GM19193 (cell line): ENCODE results near the gene FOXP1.

Source experiments
- POLR2A ChIP-seq: IDR thresholded peaks from 4 replicates; pipeline ENCODE4 v1.6.1; 2011; ENCODE audit not compliant: insufficient read depth, insufficient read length; ENCODE audit errors: extremely low read depth

Gene FOXP1

DNA sequence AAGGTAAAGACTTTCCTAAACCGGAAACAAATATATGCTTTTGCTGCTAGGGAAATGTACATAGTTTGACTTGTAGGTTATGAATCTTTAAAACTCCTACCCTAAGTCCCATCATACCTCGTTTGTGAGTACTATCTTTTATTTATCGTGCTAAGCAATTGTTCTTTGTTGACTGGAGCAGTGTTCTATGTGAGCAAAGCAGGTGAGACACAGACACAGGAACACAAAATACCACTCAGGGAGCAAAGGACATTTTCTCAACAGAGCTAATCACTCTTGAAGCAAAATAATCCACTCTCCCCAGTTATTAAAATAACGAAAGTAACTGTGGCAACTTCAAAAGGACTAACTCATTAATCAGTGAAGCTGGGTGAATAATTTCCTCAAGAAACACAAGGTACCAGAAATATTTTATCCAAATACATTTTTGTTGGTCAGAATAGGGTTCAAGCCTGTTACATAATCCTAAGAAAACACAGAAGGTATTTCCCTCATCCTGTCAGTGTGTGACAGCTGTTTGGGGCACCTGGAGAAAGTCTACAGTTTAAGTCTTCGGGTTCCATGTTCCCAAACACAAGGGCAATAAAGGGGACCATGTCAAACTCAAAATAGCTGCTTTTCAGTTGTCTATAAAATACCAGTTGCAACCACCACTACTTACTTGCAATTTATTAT is 407.7 kb downstream of the FOXP1 start:
- TF ChIP-seq POLR2A: no peak

- no peak for TF ChIP-seq POLR2A
Measured at GRCh38 chr3:71172951-71173350, 410.6 kb downstream of the FOXP1 start.

- TF ChIP-seq POLR2A: no peak
Measured at GRCh38 chr3:71172189-71172588, 411.3 kb downstream of the FOXP1 start.

DNA sequence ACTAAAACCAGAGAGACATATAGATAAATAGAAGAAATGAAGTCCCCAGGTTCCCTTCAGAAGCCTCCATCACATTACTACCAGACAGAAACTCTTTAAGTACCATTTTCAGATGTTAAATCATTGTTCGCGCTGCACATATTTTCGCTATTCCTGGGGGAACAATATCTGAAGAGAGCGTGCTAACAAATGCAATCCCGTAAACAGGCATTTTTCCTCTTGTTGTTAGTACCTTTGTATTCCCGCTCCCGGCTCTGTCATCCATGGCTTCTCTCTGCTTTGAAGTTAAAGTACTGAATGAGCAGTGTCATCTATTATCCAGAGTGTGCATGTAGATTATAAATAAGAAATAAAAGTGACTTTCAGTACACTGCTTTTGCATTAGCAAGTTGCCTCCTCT is 412.3 kb downstream of the FOXP1 start:
- TF ChIP-seq POLR2A: no peak

GRCh38 chr3:71168880-71169411 is 414.6 kb downstream of the FOXP1 start:
- TF ChIP-seq POLR2A: no peak

DNA sequence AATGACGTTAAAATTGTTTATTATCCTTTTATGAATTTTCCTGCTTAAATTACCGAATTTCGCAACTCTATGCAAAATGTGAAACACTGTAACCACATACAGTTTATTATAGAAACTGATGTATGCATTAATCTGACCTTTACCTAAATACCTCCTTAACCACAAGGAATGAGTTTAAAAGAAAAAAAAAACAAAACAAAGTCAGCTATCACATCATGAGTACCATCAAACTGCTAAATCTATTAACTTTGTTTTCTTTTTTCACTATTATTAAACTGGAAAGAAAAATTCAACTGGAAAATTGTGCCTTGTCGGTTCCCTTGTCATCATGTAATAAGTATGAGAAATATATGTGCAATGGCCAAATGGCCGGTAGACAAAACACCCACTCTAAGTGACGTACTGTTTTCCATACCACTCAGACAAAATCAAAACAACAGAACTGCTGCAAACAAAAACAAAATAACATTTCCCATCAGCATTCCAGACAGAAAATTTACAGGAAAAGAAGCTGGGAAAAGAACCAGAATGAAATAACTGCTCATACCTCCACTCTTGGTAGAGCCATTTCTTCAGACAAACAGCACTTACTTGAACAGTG is 415.3 kb downstream of the FOXP1 start:
- TF ChIP-seq POLR2A: no peak

- TF ChIP-seq POLR2A: no peak
Measured at GRCh38 chr3:71166339-71167240, 416.9 kb downstream of the FOXP1 start.

- TF ChIP-seq POLR2A: no peak
Measured at GRCh38 chr3:71164881-71165280, 418.6 kb downstream of the FOXP1 start.

DNA sequence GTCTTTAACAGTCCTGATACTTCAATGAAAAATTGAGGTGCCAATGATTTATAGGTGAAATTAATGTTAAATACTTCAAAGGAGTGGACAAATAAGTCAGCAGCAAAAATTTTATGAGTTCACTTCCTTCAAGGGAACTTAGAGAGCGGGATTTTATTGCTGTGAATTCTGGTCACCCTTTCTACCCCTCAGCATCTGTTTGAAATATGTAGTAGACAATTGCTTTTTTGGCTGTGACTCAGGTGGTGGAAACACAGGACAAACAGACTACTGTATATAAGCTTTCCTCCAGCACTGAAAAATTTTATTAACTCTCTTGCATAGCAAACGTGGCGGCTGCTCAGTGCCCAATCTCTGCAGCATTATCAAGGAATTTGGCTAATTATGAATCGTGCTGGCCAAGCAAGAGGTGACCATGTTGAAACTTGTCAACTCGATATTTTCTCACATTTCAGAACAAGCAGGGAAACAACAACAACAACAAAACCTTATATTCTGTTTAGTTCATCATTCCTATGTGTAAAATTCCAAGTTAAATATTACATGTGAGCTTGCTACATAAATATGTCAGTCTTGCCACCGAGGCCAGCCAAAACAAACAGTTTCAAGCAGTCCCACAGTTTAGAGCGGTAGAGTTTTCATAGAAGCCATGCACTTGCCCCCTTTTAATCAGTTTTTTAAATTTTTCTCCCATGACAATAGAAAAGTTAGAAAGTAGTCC is 420.2 kb downstream of the FOXP1 start:
- TF ChIP-seq POLR2A: no peak

DNA sequence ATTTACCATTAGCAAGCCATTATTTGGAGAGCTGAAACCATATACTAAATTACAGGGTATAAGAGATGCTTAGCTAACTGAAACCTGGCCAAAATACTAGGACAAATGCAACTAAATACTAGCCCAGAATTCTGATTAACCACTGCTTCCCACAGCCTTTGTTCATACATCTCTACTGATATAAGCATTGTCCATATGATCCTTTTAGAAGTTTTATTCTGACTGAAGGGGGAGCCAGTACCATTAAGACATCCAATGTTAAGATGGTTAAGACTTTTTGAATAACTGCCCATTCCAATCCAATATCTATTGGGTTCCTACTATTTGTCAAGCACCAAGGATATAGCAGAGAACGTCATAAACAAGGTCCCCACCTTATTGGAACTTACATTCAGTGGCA is 421.3 kb downstream of the FOXP1 start:
- no peak for TF ChIP-seq POLR2A

- no peak for TF ChIP-seq POLR2A
Measured at GRCh38 chr3:71160785-71161546, 422.6 kb downstream of the FOXP1 start.

DNA sequence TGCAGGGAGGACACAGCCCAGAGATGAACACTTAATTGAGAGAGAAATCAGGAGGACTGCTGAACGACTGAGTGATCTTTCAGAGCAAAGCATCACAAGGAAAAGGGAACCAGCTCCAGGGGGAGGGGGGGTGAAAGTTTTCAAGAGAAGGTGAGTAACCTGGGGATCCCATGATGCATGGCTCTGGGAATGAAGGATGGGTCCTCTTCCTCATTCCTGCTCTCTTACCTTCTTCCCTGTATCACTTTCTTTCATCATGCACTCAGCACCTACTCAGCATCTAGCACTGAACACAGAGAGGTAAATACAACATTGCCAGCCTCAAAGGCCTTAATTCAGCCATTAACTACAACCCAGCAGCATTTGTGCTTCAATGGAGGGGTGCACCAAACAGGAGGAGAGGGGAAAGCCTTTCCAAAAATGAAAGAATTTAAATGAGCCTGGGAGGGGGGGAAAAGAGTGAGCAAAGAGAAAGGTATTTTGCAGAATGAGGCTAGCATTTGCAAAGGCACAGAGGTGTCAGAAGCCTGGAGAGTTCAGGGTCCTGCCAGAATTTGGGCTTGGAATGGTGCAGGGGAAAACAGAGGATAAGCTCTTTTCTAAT is 427.4 kb downstream of the FOXP1 start:
- TF ChIP-seq POLR2A: no peak

DNA sequence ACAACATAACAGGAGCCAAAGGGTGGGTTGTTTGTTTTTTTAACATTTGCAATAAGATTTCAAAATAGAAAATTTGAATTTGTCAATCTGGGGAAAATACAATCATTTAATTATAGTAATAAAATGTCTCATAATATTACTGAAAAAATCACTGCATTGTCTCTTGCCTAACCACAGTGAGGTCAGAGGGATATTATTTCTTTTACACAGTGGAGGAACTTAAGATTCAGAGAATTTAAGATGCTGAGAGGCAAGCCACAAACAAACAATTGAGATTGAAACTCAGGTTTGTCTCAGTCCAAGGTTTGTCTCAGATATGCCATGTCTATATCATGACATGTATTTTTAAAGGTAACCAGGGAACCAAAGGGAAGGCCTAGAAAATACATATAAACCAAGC is 428.7 kb downstream of the FOXP1 start:
- TF ChIP-seq POLR2A: no peak

- no peak for TF ChIP-seq POLR2A
Measured at GRCh38 chr3:71153713-71154112, 429.8 kb downstream of the FOXP1 start.
